ENCODE results near the gene FOXN3. TPM values are rescaled to one million over a fixed set of nuclear protein-coding genes. Genes with fewer than 3 reads are reported as not detected.

Gene FOXN3
- total RNA-seq, 1 experiment from 2014 or later = 8.8 TPM

GRCh38 chr14:89320381-89321000 lies 96.5 kb downstream of the FOXN3 start:
- no peaks in the 10 kb centered on the region for H3K36me3 ChIP-seq (ENCODE audit: control insufficient read depth, insufficient read depth, low read length)
- H3K4me1 ChIP-seq (ENCODE audit: control insufficient read depth, insufficient read depth, low read length) = no peaks in the 10 kb centered on the region
- DNase-seq (ENCODE audit: low read depth, low spot score) = no peak
- ChIA-PET POLR2A (no interaction called here), CTCF (no interaction called here)
- ATAC-seq = no peak
- H3K9me3 ChIP-seq (ENCODE audit: control insufficient read depth, insufficient read depth, low read depth, low read length) = no peaks in the 10 kb centered on the region
- in situ Hi-C loops (cut with HindIII; ENCODE audit: low pct_unique_long_range_greater_than_20kb, low sequenced_read_pairs) (no loop called here), intact Hi-C loops (cut with micrococcal nuclease; ENCODE audit: unreplicated experiment) (no loop called here)
- H3K4me3 ChIP-seq (ENCODE audit: low read depth in 2 of 2, low read length in 2 of 2) = no peak overlapping the region
- H3K27me3 ChIP-seq (ENCODE audit: control insufficient read depth, insufficient read depth, low read length) = no peaks in the 10 kb centered on the region
- TF ChIP-seq POLR2AphosphoS5 (IDR thresholded peaks at IDR 0.05; ENCODE audit: low read depth, low read length) (no peak), CTCF (IDR thresholded peaks at IDR 0.05) (no peak), REST (IDR thresholded peaks at IDR 0.05; ENCODE audit: insufficient read depth in 1 of 2, low read depth in 2 of 2, low read length in 1 of 2) (no peak), SIN3A (IDR thresholded peaks at IDR 0.05; ENCODE audit: borderline replicate concordance, insufficient read depth, low read depth, low read length) (no peak), TCF7L2 (IDR thresholded peaks at IDR 0.05; ENCODE audit: low read depth, low read length) (no peak)
- no TSS peak for BruUV-seq (replicated peaks)
- no peak overlapping the region for H3K27ac ChIP-seq (ENCODE audit: low read length)

GRCh38 chr14:89319687-89320086 lies 97.3 kb downstream of the FOXN3 start:
- ChIA-PET CTCF (no interaction called here), POLR2A (interaction anchor here (0.6 kb wide), 1 partner anchor 10 kb away, joined by 3 read pairs; no protein-coding TSS in a partner anchor)
- no TSS peak for BruUV-seq (replicated peaks)
- no peaks in the 10 kb centered on the region for H3K27me3 ChIP-seq (ENCODE audit: control insufficient read depth, insufficient read depth, low read length)
- H3K9me3 ChIP-seq (ENCODE audit: control insufficient read depth, insufficient read depth, low read depth, low read length) = no peaks in the 10 kb centered on the region
- H3K4me3 ChIP-seq (ENCODE audit: low read depth in 2 of 2, low read length in 2 of 2) = no peak overlapping the region
- no peaks in the 10 kb centered on the region for H3K36me3 ChIP-seq (ENCODE audit: control insufficient read depth, insufficient read depth, low read length)
- ATAC-seq (no peak), DNase-seq (ENCODE audit: low read depth, low spot score) (no peak)
- intact Hi-C loops (cut with micrococcal nuclease; ENCODE audit: unreplicated experiment) = no loop called here
- in situ Hi-C loops (cut with HindIII; ENCODE audit: low pct_unique_long_range_greater_than_20kb, low sequenced_read_pairs) = no loop called here
- H3K27ac ChIP-seq (ENCODE audit: low read length) = no peak overlapping the region
- TF ChIP-seq TCF7L2 (IDR thresholded peaks at IDR 0.05; ENCODE audit: low read depth, low read length) (no peak), CTCF (IDR thresholded peaks at IDR 0.05) (no peak), POLR2AphosphoS5 (IDR thresholded peaks at IDR 0.05; ENCODE audit: low read depth, low read length) (no peak), SIN3A (IDR thresholded peaks at IDR 0.05; ENCODE audit: borderline replicate concordance, insufficient read depth, low read depth, low read length) (no peak), REST (IDR thresholded peaks at IDR 0.05; ENCODE audit: insufficient read depth in 1 of 2, low read depth in 2 of 2, low read length in 1 of 2) (no peak)
- H3K4me1 ChIP-seq (ENCODE audit: control insufficient read depth, insufficient read depth, low read length) = no peaks in the 10 kb centered on the region
